HG03045 (cell line): ENCODE measurements around the gene SPDYE16.
"Not testable (repeated sequence)": the region's sequence is repeated elsewhere in the genome, so short reads cannot be mapped to it uniquely, and the experiment has no call there.

Source experiments
- ATAC-seq: cut with Tn5 transposase; IDR thresholded peaks from one replicate; pipeline ENCODE4 v1.9.1; 2021; ENCODE audit warnings: mild to moderate bottlenecking, moderate library complexity; ENCODE audit not compliant: unreplicated experiment

Gene SPDYE16

GRCh38 chr7:76551992-76552391 lies 8.9 kb upstream of the SPDYE16 start:
- ATAC-seq, result not testable (repeated sequence)

- ATAC-seq, result not testable (repeated sequence)
These were observed 6.8 kb upstream of the SPDYE16 start for GRCh38 chr7:76549855-76550248.

- ATAC-seq, result peak; percentile 99
These were observed 6.1 kb upstream of the SPDYE16 start for GRCh38 chr7:76549025-76549854.

- ATAC-seq, result not testable (repeated sequence)
These were observed 11.5 kb downstream of the SPDYE16 start for GRCh38 chr7:76531643-76532042.

- ATAC-seq, result not testable (repeated sequence)
These were observed 16.9 kb downstream of the SPDYE16 start for GRCh38 chr7:76526183-76526582.

GRCh38 chr7:76516932-76517331 lies 26.2 kb downstream of the SPDYE16 start:
- ATAC-seq, result not testable (repeated sequence)

GRCh38 chr7:76515999-76516443 lies 27.1 kb downstream of the SPDYE16 start:
- no peak for ATAC-seq

- ATAC-seq, result no peak
These were observed 27.9 kb downstream of the SPDYE16 start for GRCh38 chr7:76514926-76515771.

GRCh38 chr7:76513817-76514799 lies 29.0 kb downstream of the SPDYE16 start:
- ATAC-seq, result no peak

- no peak for ATAC-seq
These were observed 29.9 kb downstream of the SPDYE16 start for GRCh38 chr7:76512941-76513816.

GRCh38 chr7:76511911-76512885 lies 30.9 kb downstream of the SPDYE16 start:
- not testable (repeated sequence) for ATAC-seq

- not testable (repeated sequence) for ATAC-seq
These were observed 31.7 kb downstream of the SPDYE16 start for GRCh38 chr7:76511200-76511910.

- ATAC-seq, result no peak
These were observed 32.9 kb downstream of the SPDYE16 start, which contains the start of gene UPK3B for GRCh38 chr7:76509931-76510877. Gene UPK3B, plus strand, starts transcription at chr7:76510552. Its CDS starts 101 bp downstream, at chr7:76510653.

GRCh38 chr7:76507723-76508406 lies 35.2 kb downstream of the SPDYE16 start:
- ATAC-seq, result no peak

GRCh38 chr7:76506643-76507042 lies 36.5 kb downstream of the SPDYE16 start:
- not testable (repeated sequence) for ATAC-seq

GRCh38 chr7:76506081-76506440 lies 37.0 kb downstream of the SPDYE16 start:
- no peak for ATAC-seq
